ENCODE data around the gene EPB41L3. TPM values are rescaled to one million over a fixed set of nuclear protein-coding genes. Genes with fewer than 3 reads are reported as not detected.

The EPB41L3 gene
- total and polyA plus RNA-seq, 5 donors = 8.7 to 23.7 (median 20.8) TPM

- no peak for ATAC-seq
- no peaks in the 10 kb centered on the region for H3K9me3 ChIP-seq (ENCODE audit: control insufficient read depth, low read length)
- H3K4me3 ChIP-seq (ENCODE audit: low read length) = no peak overlapping the region
- intact Hi-C loops (cut with DNase I) = loop anchor here in 1 of 4 donors (10.0 kb wide), 1 partner anchor 115 kb away; the partner anchor contains the start of gene EPB41L3
- H3K27me3 ChIP-seq (ENCODE audit: control insufficient read depth, insufficient read depth) = no peaks in the 10 kb centered on the region
- H3K4me1 ChIP-seq (ENCODE audit: control insufficient read depth, insufficient read depth, low read length) = peaks cover 2% of the 10 kb centered on the region
- no peak for DNase-seq
- no peak overlapping the region for H3K27ac ChIP-seq (ENCODE audit: low read length)
- 89% methylated on average over 7 of the region's 7 CpGs for WGBS
These were observed 114.1 kb downstream of the EPB41L3 start for GRCh38 chr18:5429681-5430080.

GRCh38 chr18:5425721-5426120, 118.1 kb downstream of the EPB41L3 start:
- Histone ChIP-seq H3K27me3 (ENCODE audit: control insufficient read depth, insufficient read depth) (no peaks in the 10 kb centered on the region), H3K9me3 (ENCODE audit: control insufficient read depth, low read length) (no peaks in the 10 kb centered on the region), H3K4me1 (ENCODE audit: control insufficient read depth, insufficient read depth, low read length) (no peaks in the 10 kb centered on the region), H3K4me3 (ENCODE audit: low read length) (no peak overlapping the region), H3K27ac (ENCODE audit: low read length) (no peak overlapping the region)
- intact Hi-C loops (cut with DNase I) = loop anchor here in 1 of 4 donors (10.0 kb wide), 1 partner anchor 119 kb away; the partner anchor contains the start of gene EPB41L3
- no peak for ATAC-seq
- DNase-seq = no peak
- 81% methylated on average over 2 of the region's 2 CpGs for WGBS

- ATAC-seq = no peak
- no peak for DNase-seq
- H3K27me3 ChIP-seq (ENCODE audit: control insufficient read depth, insufficient read depth) = no peaks in the 10 kb centered on the region
- H3K4me1 ChIP-seq (ENCODE audit: control insufficient read depth, insufficient read depth, low read length) = no peaks in the 10 kb centered on the region
- H3K27ac ChIP-seq (ENCODE audit: low read length) = no peak overlapping the region
- 68% methylated on average over 6 of the region's 6 CpGs for WGBS
- no peaks in the 10 kb centered on the region for H3K9me3 ChIP-seq (ENCODE audit: control insufficient read depth, low read length)
- no peak overlapping the region for H3K4me3 ChIP-seq (ENCODE audit: low read length)
- intact Hi-C loops (cut with DNase I) = loop anchor here in 1 of 4 donors (10.0 kb wide), 1 partner anchor 120 kb away; the partner anchor contains the start of gene EPB41L3
These were observed 118.7 kb downstream of the EPB41L3 start for GRCh38 chr18:5424903-5425664.

- Histone ChIP-seq H3K4me3 (ENCODE audit: low read length) (no peak overlapping the region), H3K27me3 (ENCODE audit: control insufficient read depth, insufficient read depth) (no peaks in the 10 kb centered on the region), H3K27ac (ENCODE audit: low read length) (no peak overlapping the region), H3K4me1 (ENCODE audit: control insufficient read depth, insufficient read depth, low read length) (no peaks in the 10 kb centered on the region), H3K9me3 (ENCODE audit: control insufficient read depth, low read length) (no peaks in the 10 kb centered on the region)
- DNase-seq (no peak), ATAC-seq (no peak)
- WGBS = 98% methylated on average over 3 of the region's 3 CpGs
- intact Hi-C loops (cut with DNase I) = loop anchor here in 1 of 4 donors (10.0 kb wide), 1 partner anchor 122 kb away; the partner anchor contains the start of gene EPB41L3
These were observed 121.2 kb downstream of the EPB41L3 start for GRCh38 chr18:5422626-5423025.

- WGBS = 83% methylated on average over 5 of the region's 5 CpGs
- ATAC-seq (no peak), DNase-seq (no peak)
- H3K27ac ChIP-seq (ENCODE audit: low read length) = no peak overlapping the region
- H3K27me3 ChIP-seq (ENCODE audit: control insufficient read depth, insufficient read depth) = no peaks in the 10 kb centered on the region
- H3K4me1 ChIP-seq (ENCODE audit: control insufficient read depth, insufficient read depth, low read length) = no peaks in the 10 kb centered on the region
- intact Hi-C loops (cut with DNase I) = loop anchor here in 1 of 4 donors (10.0 kb wide), 1 partner anchor 123 kb away; the partner anchor contains the start of gene EPB41L3
- no peak overlapping the region for H3K4me3 ChIP-seq (ENCODE audit: low read length)
- no peaks in the 10 kb centered on the region for H3K9me3 ChIP-seq (ENCODE audit: control insufficient read depth, low read length)
These were observed 121.8 kb downstream of the EPB41L3 start for GRCh38 chr18:5421981-5422380.

DNA sequence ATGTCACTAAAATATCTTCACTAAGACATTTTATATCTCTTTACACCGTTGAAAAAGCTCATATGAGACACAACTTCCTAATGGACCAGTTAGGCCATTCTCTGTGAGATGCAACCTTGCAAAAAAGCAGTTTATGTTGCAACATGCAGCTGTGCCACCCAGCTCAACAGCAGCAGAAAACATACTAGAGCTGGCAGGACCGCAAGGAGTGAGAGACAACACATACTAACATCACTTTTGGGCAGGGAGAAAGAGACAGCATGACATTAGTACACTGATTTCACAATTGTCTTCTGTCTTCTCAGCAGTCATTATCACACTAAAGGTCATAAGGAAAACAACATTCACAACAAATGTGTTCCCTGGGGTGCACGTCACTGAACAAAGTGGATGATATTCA, 122.9 kb downstream of the EPB41L3 start:
- intact Hi-C loops (cut with DNase I) = loop anchor here in 1 of 4 donors (10.0 kb wide), 1 partner anchor 124 kb away; the partner anchor contains the start of gene EPB41L3
- H3K27ac ChIP-seq (ENCODE audit: low read length) = no peak overlapping the region
- WGBS = 73% methylated on average over 3 of the region's 3 CpGs

DNA sequence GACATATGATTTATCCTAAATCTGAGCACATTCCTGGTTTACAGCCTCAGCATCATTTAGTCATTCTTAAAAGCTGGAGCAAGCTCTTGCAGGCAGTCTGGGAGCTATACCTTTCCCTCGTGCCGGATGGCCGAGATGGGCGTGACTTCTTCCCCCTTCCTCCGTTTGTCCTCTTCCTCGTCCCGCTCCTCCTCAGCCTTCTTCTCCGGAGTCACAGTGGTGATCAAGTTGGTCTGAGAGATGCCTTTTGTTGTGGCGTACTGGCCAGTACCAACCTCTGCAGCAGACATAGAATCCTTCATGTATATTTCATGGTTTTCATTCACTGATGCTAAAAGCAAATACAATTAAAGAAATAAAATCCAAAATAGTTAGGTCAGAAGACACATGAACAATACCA, 124.2 kb downstream of the EPB41L3 start:
- no peak overlapping the region for H3K4me3 ChIP-seq (ENCODE audit: low read length)
- H3K27me3 ChIP-seq (ENCODE audit: control insufficient read depth, insufficient read depth) = no peaks in the 10 kb centered on the region
- H3K4me1 ChIP-seq (ENCODE audit: control insufficient read depth, insufficient read depth, low read length) = no peaks in the 10 kb centered on the region
- DNase-seq (no peak), ATAC-seq (no peak)
- no peaks in the 10 kb centered on the region for H3K9me3 ChIP-seq (ENCODE audit: control insufficient read depth, low read length)
- 83% methylated on average over 9 of the region's 9 CpGs for WGBS
- no peak overlapping the region for H3K27ac ChIP-seq (ENCODE audit: low read length)
- intact Hi-C loops (cut with DNase I) = no loop called here

More for the DNA sequence above, 122.9 kb downstream of the EPB41L3 start:
- ATAC-seq (no peak), DNase-seq (no peak)
- H3K4me1 ChIP-seq (ENCODE audit: control insufficient read depth, insufficient read depth, low read length) = no peaks in the 10 kb centered on the region
- no peaks in the 10 kb centered on the region for H3K9me3 ChIP-seq (ENCODE audit: control insufficient read depth, low read length)
- H3K27me3 ChIP-seq (ENCODE audit: control insufficient read depth, insufficient read depth) = no peaks in the 10 kb centered on the region
- H3K4me3 ChIP-seq (ENCODE audit: low read length) = no peak overlapping the region

GRCh38 chr18:5419030-5419429, 124.8 kb downstream of the EPB41L3 start:
- 88% methylated on average over 2 of the region's 2 CpGs for WGBS
- no peak overlapping the region for H3K4me3 ChIP-seq (ENCODE audit: low read length)
- ATAC-seq (no peak), DNase-seq (no peak)
- H3K4me1 ChIP-seq (ENCODE audit: control insufficient read depth, insufficient read depth, low read length) = no peaks in the 10 kb centered on the region
- intact Hi-C loops (cut with DNase I) = no loop called here
- no peaks in the 10 kb centered on the region for H3K27me3 ChIP-seq (ENCODE audit: control insufficient read depth, insufficient read depth)
- H3K27ac ChIP-seq (ENCODE audit: low read length) = no peak overlapping the region
- no peaks in the 10 kb centered on the region for H3K9me3 ChIP-seq (ENCODE audit: control insufficient read depth, low read length)

- no peak overlapping the region for H3K4me3 ChIP-seq (ENCODE audit: low read length)
- ATAC-seq (peak in 1 of 2 donors; percentile 51), DNase-seq (no peak)
- no peaks in the 10 kb centered on the region for H3K9me3 ChIP-seq (ENCODE audit: control insufficient read depth, low read length)
- H3K27ac ChIP-seq (ENCODE audit: low read length) = no peak overlapping the region
- H3K27me3 ChIP-seq (ENCODE audit: control insufficient read depth, insufficient read depth) = no peaks in the 10 kb centered on the region
- WGBS = 76% methylated on average over 8 of the region's 8 CpGs
- no peaks in the 10 kb centered on the region for H3K4me1 ChIP-seq (ENCODE audit: control insufficient read depth, insufficient read depth, low read length)
- intact Hi-C loops (cut with DNase I) = no loop called here
These were observed 126.5 kb downstream of the EPB41L3 start for GRCh38 chr18:5417342-5417741.

- Histone ChIP-seq H3K9me3 (ENCODE audit: control insufficient read depth, low read length) (no peaks in the 10 kb centered on the region), H3K4me1 (ENCODE audit: control insufficient read depth, insufficient read depth, low read length) (no peaks in the 10 kb centered on the region), H3K27me3 (ENCODE audit: control insufficient read depth, insufficient read depth) (no peaks in the 10 kb centered on the region), H3K4me3 (ENCODE audit: low read length) (no peak overlapping the region), H3K27ac (ENCODE audit: low read length) (no peak overlapping the region)
- intact Hi-C loops (cut with DNase I) = no loop called here
- 97% methylated on average over 3 of the region's 3 CpGs for WGBS
- DNase-seq (no peak), ATAC-seq (no peak)
These were observed 127.7 kb downstream of the EPB41L3 start for GRCh38 chr18:5416112-5416511.

DNA sequence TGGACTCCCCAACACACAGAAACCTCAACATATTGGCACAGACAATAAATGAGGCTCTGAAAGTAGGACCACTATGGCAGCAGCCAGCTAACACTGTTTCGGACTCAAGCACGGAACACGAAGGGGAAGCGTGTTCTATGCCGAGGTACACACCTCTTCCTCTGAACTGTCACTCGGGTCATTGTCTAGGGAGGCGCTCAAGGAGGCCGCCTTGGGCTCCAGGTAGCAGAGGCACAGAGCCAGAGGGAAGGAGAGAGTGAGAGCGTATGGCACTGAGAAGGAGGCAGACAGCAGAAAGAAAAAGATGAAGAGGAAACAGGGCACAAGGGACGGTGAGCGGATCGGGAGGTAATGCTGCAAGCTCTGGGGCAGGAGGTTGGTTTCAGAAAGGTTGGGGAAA, 128.1 kb downstream of the EPB41L3 start:
- no peak overlapping the region for H3K4me3 ChIP-seq (ENCODE audit: low read length)
- 96% methylated on average over 12 of the region's 12 CpGs for WGBS
- no peak for DNase-seq
- no peaks in the 10 kb centered on the region for H3K4me1 ChIP-seq (ENCODE audit: control insufficient read depth, insufficient read depth, low read length)
- H3K9me3 ChIP-seq (ENCODE audit: control insufficient read depth, low read length) = no peaks in the 10 kb centered on the region
- intact Hi-C loops (cut with DNase I) = no loop called here
- H3K27me3 ChIP-seq (ENCODE audit: control insufficient read depth, insufficient read depth) = no peaks in the 10 kb centered on the region
- H3K27ac ChIP-seq (ENCODE audit: low read length) = no peak overlapping the region
- no peak for ATAC-seq

Data from right cardiac atrium (tissue), 5 donors.